Measurements from ENCODE around the gene STK10. TPM values are rescaled to one million over a fixed set of nuclear protein-coding genes. Genes with fewer than 3 reads are reported as not detected.

The STK10 gene
- total and polyA plus RNA-seq, 9 of the 15 experiments (the other 6 are each of a cell fraction or from before 2014, with no cell fraction given), result 0.30 to 6.7 (median 2.4) TPM

DNA sequence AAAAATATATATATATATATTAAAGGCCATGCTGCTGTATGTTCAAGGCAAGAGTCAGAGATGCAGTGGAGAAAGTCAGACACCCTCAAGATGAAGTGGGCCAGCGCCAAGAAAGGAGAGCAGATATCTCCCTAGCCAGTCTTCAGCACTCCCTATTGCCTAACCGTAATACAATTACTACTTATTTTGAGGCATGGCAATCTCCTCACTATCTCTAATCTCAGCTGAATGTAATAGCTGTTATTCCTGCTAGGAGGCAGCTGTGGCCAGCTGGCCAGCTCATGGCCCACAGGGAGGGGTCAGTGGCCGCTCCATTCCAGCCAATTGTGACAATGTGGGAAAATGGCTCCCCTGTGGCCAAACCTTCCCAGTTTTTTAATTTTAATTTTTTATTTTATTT, 94.1 kb downstream of the STK10 start:
- no peak overlapping the region for H3K4me2 ChIP-seq (ENCODE audit: insufficient read depth, low read length)
- no peak overlapping the region for H3K4me3 ChIP-seq
- no peak for DNase-seq (ENCODE audit: extremely low read depth in 1 of 4, low spot score in 3 of 4)
- WGBS (ENCODE audit: insufficient coverage, low coverage, missing lambda C conversion rate), result 50% methylated on average over 3 of the region's 3 CpGs
- peaks cover 3% of the 10 kb centered on the region; the same call in 1 of the 2 replicates for H4K20me1 ChIP-seq (replicated peaks; ENCODE audit: control insufficient read depth, insufficient read depth, low read length)
- in situ Hi-C loops (cut with MboI) (no loop called here), intact Hi-C loops (cut with micrococcal nuclease) (no loop called here)
- H2AFZ ChIP-seq (ENCODE audit: low read depth, low read length), result no peak overlapping the region
- peaks cover 0 to 12% of the 10 kb centered on the region in 2 experiments; a peak in 2 of 5 replicates for H3K27me3 ChIP-seq (ENCODE audit: control insufficient read depth in 2 of 2, insufficient read depth in 2 of 2, low read length in 2 of 2)
- no peaks in the 10 kb centered on the region for H3K9me3 ChIP-seq (replicated peaks; ENCODE audit: control insufficient read depth, insufficient read depth, low read depth, low read length)
- H3K9ac ChIP-seq (ENCODE audit: insufficient read depth in 1 of 2, low read depth in 2 of 2, low read length in 2 of 2), result no peak overlapping the region
- no peak for FAIRE-seq
- TF ChIP-seq ESRRB (CRISPR knock-in tag; IDR thresholded peaks at IDR 0.05; ENCODE audit: borderline replicate concordance) (no peak), ZNF699 (CRISPR knock-in tag; IDR thresholded peaks at IDR 0.05; ENCODE audit: insufficient replicate concordance) (no peak), SMARCA4 (IDR thresholded peaks at IDR 0.05) (no peak), MEIS2 (IDR thresholded peaks at IDR 0.05; ENCODE audit: partially characterized antibody) (no peak), TAF9B (IDR thresholded peaks at IDR 0.05; ENCODE audit: partially characterized antibody) (no peak), HOXB6 (CRISPR knock-in tag; IDR thresholded peaks at IDR 0.05; ENCODE audit: borderline replicate concordance) (no peak)
- TF ChIP-seq, protein P1, sequence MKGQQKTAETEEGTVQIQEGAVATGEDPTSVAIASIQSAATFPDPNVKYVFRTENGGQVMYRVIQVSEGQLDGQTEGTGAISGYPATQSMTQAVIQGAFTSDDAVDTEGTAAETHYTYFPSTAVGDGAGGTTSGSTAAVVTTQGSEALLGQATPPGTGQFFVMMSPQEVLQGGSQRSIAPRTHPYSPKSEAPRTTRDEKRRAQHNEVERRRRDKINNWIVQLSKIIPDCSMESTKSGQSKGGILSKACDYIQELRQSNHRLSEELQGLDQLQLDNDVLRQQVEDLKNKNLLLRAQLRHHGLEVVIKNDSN (CRISPR knock-in tag; IDR thresholded peaks at IDR 0.05), result no peak
- H3K9me1 ChIP-seq (ENCODE audit: control insufficient read depth, insufficient read depth, low read length), result no peaks in the 10 kb centered on the region
- CTCF ChIA-PET (ENCODE audit: low intra/inter-chr PET ratio), result no interaction called here
- H3K4me1 ChIP-seq (replicated peaks in 1 of 2; ENCODE audit: control insufficient read depth in 2 of 2, insufficient read depth in 2 of 2, low read length in 2 of 2), result peaks cover 0 to 5% of the 10 kb centered on the region in 2 experiments; a peak in 2 of 5 replicates
- no peak overlapping the region for H3K27ac ChIP-seq (ENCODE audit: extremely low read depth, low read depth, low read length)
- no TSS peak for BruUV-seq (replicated peaks)
- ATAC-seq, result no peak
- H3K79me2 ChIP-seq (ENCODE audit: control insufficient read depth, insufficient read depth, low read length), result no peaks in the 10 kb centered on the region
- no peaks in the 10 kb centered on the region for H3K36me3 ChIP-seq (ENCODE audit: control insufficient read depth, insufficient read depth, low read length)
- POLR2A ChIA-PET, result no interaction called here
